ENCODE measurements around the gene FGF6.

DNA sequence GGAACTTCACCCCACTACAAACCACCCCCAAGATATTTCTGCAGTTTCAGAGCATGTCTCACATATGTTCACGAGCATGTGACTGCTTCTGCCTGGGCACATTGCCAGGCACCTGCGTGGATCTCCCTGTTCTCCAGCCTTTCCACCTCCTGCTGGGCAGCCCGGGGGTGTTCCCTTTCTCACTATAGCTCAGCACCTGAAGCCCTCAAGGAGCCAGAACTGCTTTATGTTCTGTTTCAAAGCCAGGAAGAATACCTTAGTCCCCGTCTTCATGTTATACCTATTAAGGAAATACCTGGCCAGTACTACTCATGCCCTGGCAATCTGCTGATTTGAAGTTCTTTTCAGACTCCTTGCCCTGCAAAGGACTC is 4.2 kb upstream of the FGF6 start:
- TF ChIP-seq EZH2 (IDR thresholded peaks at IDR 0.05) (no peak), POLR2AphosphoS5 (IDR thresholded peaks at IDR 0.05; ENCODE audit: borderline replicate concordance, low read depth, low read length) (no peak), FOXP2 (optimal IDR thresholded peaks at IDR 0.05; ENCODE audit: control extremely low read depth, extremely low read length, insufficient read depth) (no peak)
